DMS153 (cell line): ENCODE results near the gene RBMS1.

Experiments used
- DNase-seq: peaks from one replicate; lab custom pipeline; 2025; lab: John Stamatoyannopoulos, UW

The RBMS1 gene

GRCh38 chr2:160408959-160409291, 84.7 kb downstream of the RBMS1 start:
- no peak for DNase-seq

DNA sequence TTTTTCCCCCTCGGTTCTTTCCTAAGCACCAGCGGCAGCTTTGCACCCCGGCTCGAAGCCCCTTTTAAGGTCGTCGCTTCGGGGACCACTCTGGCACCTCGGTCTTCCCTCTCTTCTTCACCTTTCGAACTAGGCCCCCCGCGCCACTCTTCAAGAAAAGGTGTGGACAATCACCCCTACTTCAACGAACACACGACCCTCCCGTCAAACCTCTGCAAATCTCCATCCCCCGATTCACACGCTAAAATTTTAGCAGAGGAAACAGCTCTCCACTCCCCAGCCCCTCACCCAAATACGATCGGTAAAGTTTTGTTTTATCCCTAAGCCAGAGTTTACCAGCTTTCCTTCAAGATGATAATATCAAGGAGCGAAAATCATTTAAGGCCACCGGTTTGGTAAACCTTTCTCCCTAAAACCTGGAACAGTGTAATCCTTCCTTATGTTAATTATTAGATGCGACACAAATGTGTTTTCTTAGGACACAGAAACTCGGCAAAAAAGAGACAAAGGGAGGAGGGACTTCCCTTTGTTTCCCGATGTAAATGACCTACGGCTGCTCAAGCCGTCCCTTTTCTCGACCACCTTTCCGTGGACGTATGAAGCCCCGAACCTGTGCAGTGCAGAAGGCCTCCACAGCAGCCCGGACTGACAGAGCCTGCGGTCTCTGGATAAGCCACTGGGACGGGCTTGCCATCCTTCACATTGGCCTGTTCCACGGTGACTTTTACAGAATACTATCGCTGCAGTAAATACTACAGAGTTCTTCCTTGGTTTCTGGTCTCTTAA, 85.2 kb downstream of the RBMS1 start:
- no peak for DNase-seq

GRCh38 chr2:160407393-160408172, 86.0 kb downstream of the RBMS1 start:
- peak; percentile 7 for DNase-seq

DNA sequence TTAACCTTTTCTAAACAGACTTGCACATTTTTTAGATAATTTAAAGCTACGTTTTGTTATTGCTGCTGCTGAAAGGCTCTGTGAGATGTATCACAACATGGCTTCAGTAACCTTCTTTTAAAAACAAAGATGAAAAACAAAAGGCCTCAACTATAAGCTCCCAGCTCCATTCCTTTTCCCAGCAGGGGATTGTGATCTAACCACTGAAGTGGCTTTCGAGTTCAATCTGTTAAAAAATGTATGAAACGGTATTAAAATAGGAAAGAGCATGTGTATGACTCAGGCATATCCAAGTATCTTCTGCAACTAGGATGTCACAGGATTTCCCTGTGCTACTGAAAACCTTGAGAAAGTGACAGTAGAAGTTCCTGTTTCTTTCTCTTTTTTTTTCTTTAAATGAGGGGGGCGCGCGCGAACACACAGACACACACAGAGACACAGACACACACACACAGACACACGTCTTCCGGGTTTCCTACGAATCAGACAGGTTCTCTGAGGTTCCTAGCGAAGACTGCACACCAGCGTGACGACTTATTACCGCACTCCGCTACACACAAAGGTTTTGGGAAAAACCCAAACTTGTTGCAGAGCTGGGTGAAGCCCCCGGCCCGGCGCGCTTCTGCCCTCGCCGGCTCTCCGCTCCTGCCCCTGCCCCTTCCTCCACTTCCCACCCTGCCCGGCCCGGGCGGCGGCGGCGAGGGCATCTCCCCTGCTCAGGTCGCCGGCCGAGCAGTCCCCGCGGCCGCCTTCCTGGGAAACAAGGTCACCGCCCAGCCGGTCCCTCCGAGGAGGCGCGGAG, 86.8 kb downstream of the RBMS1 start:
- peak; percentile 10 for DNase-seq

DNA sequence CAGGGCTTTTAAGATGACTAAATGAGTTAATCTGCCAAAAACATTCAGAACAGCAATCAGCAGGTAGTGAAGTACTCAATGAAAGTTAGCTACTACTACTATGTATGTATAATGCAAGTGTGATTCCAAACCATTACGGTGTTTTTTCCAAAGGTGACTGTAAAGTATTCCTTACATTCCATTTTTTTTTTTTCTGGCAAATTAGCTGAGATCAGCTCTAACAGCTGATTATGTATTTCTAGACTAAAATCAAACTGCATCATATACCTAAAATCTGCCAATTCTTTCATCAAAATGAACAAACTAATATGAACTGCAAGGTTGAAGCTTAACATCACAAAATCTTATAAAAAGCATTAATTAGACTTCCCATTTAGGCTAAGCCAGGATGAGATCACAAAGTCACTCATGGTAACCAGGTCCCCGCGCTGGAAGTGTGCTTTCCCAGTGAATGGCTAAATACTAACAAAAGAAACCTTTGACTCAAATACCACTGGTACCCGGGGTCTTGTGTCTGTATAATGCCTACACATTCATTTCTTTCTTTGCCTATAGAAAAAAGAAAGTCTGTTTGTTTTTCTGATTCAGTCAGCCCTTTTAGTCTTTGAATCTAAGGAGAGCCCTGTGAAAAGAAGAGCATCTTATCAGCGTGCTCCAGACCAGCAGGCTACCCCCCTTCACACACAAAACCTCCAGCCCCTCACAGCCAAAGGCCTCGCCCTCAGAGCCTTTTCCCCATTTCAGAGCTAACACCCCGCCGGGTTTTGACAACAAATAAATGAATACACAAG, 88.3 kb downstream of the RBMS1 start:
- DNase-seq, result no peak

- DNase-seq, result no peak
Measured at GRCh38 chr2:160402997-160403979, 90.3 kb downstream of the RBMS1 start.

- DNase-seq, result no peak
Measured at GRCh38 chr2:160402501-160402900, 91.1 kb downstream of the RBMS1 start.

- no peak for DNase-seq
Measured at GRCh38 chr2:160401895-160402294, 91.7 kb downstream of the RBMS1 start.

GRCh38 chr2:160399880-160400279, 93.7 kb downstream of the RBMS1 start:
- no peak for DNase-seq

GRCh38 chr2:160397530-160397865, 96.1 kb downstream of the RBMS1 start:
- DNase-seq, result no peak

- no peak for DNase-seq
Measured at GRCh38 chr2:160394153-160394552, 99.5 kb downstream of the RBMS1 start.

DNA sequence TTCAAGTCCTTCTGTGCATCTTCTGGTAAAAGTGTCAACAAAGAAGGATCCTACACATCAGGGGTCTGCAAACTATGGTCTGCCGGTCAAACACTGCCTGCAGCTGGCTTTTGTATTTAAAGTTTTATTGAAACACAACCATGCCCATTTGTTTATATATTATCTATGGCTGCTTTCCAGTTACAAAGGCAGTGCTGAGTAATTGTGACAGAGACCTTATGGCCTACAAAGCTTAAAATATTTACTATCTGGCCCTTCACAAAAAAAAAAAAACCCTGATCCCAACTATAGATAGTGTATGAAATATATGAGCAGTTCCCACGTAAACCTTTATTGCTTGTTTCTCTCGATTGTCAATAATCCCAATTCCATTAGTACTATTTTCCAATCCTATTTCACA, 101.4 kb downstream of the RBMS1 start:
- DNase-seq, result no peak

GRCh38 chr2:160390544-160391455, 102.8 kb downstream of the RBMS1 start:
- DNase-seq, result no peak

- no peak for DNase-seq
Measured at GRCh38 chr2:160389875-160390274, 103.7 kb downstream of the RBMS1 start.

DNA sequence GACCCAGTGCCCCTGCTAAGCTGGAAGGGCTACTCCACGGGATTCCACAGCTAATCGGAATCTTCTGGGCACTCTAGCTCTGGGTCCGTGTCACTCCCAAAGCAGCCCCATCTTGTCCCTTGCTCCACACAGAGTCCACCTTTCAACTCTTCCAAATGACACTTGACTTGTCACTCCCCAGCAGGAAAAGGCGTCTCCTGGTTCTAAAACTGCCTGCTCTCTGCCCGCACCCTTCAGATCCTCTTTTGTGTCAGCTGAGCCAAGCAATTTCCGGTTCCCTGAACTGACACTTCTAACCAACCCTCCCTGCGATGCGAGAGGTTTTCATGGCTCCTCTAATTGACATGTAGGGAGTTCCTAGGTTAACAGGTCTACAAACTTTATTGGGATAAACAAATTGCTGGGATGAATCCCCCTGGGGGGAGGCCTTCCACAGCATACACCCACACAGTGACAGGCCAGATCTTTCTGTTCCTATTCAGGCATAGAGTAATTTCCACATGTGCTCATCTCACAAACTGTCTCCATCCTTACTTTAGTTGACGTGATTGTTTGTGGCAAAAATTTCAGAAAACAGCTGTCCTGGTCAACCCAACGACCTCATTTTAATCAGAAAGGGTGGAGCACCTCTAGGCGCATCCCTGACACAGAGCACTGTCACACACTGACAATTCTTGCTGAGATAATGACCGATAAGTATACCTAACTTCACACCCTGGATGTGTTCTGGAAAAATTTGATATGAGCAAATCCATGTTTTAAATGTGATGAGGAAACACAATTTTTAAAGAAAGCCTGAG, 104.9 kb downstream of the RBMS1 start:
- no peak for DNase-seq

GRCh38 chr2:160387558-160388262, 105.9 kb downstream of the RBMS1 start:
- DNase-seq, result no peak

- no peak for DNase-seq
Measured at GRCh38 chr2:160384791-160385190, 108.8 kb downstream of the RBMS1 start.

DNA sequence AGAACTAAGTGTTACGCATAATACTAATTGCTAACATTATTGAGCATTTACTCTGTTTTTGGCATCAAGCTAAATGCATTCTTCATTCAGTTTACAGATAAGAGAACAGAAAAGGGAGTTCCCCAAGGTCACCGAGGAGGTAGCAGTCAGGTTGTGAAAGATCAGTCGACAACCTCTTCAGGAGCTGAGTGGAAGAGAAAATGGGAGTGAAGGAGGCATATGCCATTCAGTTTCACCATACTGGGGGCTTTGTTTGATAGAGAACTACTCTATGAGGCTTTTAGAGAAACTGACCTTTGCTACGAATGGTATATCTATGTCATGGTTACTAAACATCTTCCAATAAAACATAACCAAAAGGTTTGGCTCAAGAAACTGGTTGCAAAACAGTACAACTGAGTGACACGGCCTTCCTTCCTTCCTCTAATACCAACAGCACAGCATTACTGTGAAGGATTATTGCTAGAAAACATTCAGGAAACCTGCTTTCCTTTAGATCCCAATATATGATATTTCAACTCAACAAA, 112.1 kb downstream of the RBMS1 start:
- DNase-seq, result no peak
